Esophagus squamous epithelium (tissue), 5 donors: ENCODE measurements around the gene ITPK1. TPM values are rescaled to one million over a fixed set of nuclear protein-coding genes. Genes with fewer than 3 reads are reported as not detected.

Experiments used
- DNase-seq: peaks from one replicate; lab custom pipeline; 2025; lab: John Stamatoyannopoulos, UW
- H3K27ac ChIP-seq, 4 donors: fragments of 200-600 bp; sonication (generic); one replicate each; pipeline ENCODE4 v1.5.1; 2016 to 2019; ENCODE audit warnings: mild to moderate bottlenecking in 1 of 4
- H3K27me3 ChIP-seq, 4 donors: fragments of 200-600 bp; sonication (generic); 1 replicate in 3 of 4; 2 replicates in 1 of 4; pipeline versions ENCODE4 v1.5.1 to v1.6.0; 2017 to 2021; ENCODE audit warnings: antibody characterized with exemption in 1 of 4
- H3K36me3 ChIP-seq, 3 donors: fragments of 200-600 bp; sonication (generic); one replicate each; pipeline ENCODE4 v1.5.1; 2016 to 2019
- H3K4me1 ChIP-seq, 3 donors: fragments of 200-600 bp; sonication (generic); one replicate each; pipeline ENCODE4 v1.5.1; 2017 to 2019
- H3K4me3 ChIP-seq, 4 donors: fragments of 200-600 bp; sonication (generic); 1 replicate in 3 of 4; 2 replicates in 1 of 4; pipeline ENCODE4 v1.5.1; 2016 to 2019; ENCODE audit warnings: mild to moderate bottlenecking in 2 of 4, moderate library complexity in 1 of 4
- H3K9me3 ChIP-seq, 3 donors: fragments of 200-600 bp; sonication (generic); one replicate each; pipeline ENCODE4 v1.5.1; 2016 to 2019
- CTCF ChIP-seq, 6 experiments: fragments of 450-650 bp in 4 of 6; fragments of 200-600 bp in 2 of 6; sonication (generic) in 2 of 6; IDR thresholded peaks; one replicate each; pipeline ENCODE4 v1.5.1; 2016 to 2019; ENCODE audit warnings: antibody characterized with exemption in 6 of 6, mild to moderate bottlenecking in 4 of 6, moderate library complexity in 4 of 6
- POLR2A ChIP-seq, 4 donors: fragments of 450-650 bp; IDR thresholded peaks; one replicate each; pipeline ENCODE4 v1.6.1; 2017; ENCODE audit warnings: antibody characterized with exemption in 4 of 4, mild to moderate bottlenecking in 4 of 4, moderate library complexity in 3 of 4
- WGBS, 2 donors: methylation state at CpG; one replicate each; pipeline ENCODE4 v1.1.5; 2018; 5-methylcytosine and 5-hydroxymethylcytosine counted together
- intact Hi-C: fragments of 100-400 bp; cut with DNase I; formaldehyde crosslinking; loops from one replicate; pipeline ENCODE4 v1.15.0; 2022
- total RNA-seq, 4 donors: library from RNA; depleted of rRNA; stranded (reverse); fragments of >200 nt; gene quantifications; one replicate each; pipeline ENCODE4 v1.1.0, GENCODE V29; 2016
- donor health status: DM: yes; HTN: yes; CAD: no.

The ITPK1 gene
- total RNA-seq, 4 donors from 2014 or later: 14.2 to 34.5 (median 25.8) TPM

- WGBS, 2 donors: 85% methylated on average over 10 to 16 of the region's 17 CpGs
- no peak for TF ChIP-seq CTCF (IDR thresholded peaks at IDR 0.05)
- TF ChIP-seq POLR2A (IDR thresholded peaks at IDR 0.05): no peak
- Histone ChIP-seq H3K36me3 (no peaks in the 10 kb centered on the region), H3K4me1 (peaks cover 41 to 99% (median 63%) of the 10 kb centered on the region in 3 donors), H3K27me3 (no peaks in the 10 kb centered on the region), H3K27ac (peak overlapping the region in 2 of 4 donors; percentile 49 to 65), H3K9me3 (no peaks in the 10 kb centered on the region), H3K4me3 (no peak overlapping the region)
- no peak for DNase-seq
- intact Hi-C loops: no loop called here
These were observed 106.1 kb downstream of the ITPK1 start for GRCh38 chr14:93009471-93010129.

- Histone ChIP-seq H3K36me3 (no peaks in the 10 kb centered on the region), H3K27me3 (no peaks in the 10 kb centered on the region), H3K4me1 (peaks cover 48 to 99% (median 63%) of the 10 kb centered on the region in 3 donors), H3K9me3 (no peaks in the 10 kb centered on the region), H3K27ac (peak overlapping the region in 3 of 4 donors; percentile 46 to 68 (median 65)), H3K4me3 (no peak overlapping the region)
- DNase-seq: no peak
- no peak for TF ChIP-seq POLR2A (IDR thresholded peaks at IDR 0.05)
- TF ChIP-seq CTCF (IDR thresholded peaks at IDR 0.05): no peak
- WGBS, 2 donors: 52 to 59% methylated on average over 7 of the region's 9 CpGs
- intact Hi-C loops: no loop called here
These were observed 107.3 kb downstream of the ITPK1 start for GRCh38 chr14:93008381-93008780.

GRCh38 chr14:93007225-93007997, 108.3 kb downstream of the ITPK1 start:
- H3K36me3 ChIP-seq: no peaks in the 10 kb centered on the region
- TF ChIP-seq CTCF (IDR thresholded peaks at IDR 0.05): no peak
- TF ChIP-seq POLR2A (IDR thresholded peaks at IDR 0.05): no peak
- no peak overlapping the region for H3K4me3 ChIP-seq
- intact Hi-C loops: no loop called here
- WGBS, 2 donors: 60 to 64% methylated on average over 5 to 9 of the region's 15 CpGs
- no peaks in the 10 kb centered on the region for H3K27me3 ChIP-seq
- H3K9me3 ChIP-seq: no peaks in the 10 kb centered on the region
- H3K4me1 ChIP-seq: peaks cover 45 to 99% (median 53%) of the 10 kb centered on the region in 3 donors
- no peak for DNase-seq
- peak overlapping the region in 3 of 4 donors; percentile 46 to 68 (median 65) for H3K27ac ChIP-seq

GRCh38 chr14:93006567-93007051, 109.1 kb downstream of the ITPK1 start:
- Histone ChIP-seq H3K4me1 (peaks cover 45 to 93% (median 53%) of the 10 kb centered on the region in 3 donors), H3K27ac (peak overlapping the region in 3 of 4 donors; percentile 46 to 68 (median 65)), H3K27me3 (no peaks in the 10 kb centered on the region), H3K4me3 (no peak overlapping the region), H3K36me3 (no peaks in the 10 kb centered on the region), H3K9me3 (no peaks in the 10 kb centered on the region)
- intact Hi-C loops: no loop called here
- WGBS, 2 donors: 75% methylated on average over 3 of the region's 6 CpGs; no CpG with 5 or more reads in 1 of the 2 donors
- DNase-seq: no peak
- TF ChIP-seq POLR2A (IDR thresholded peaks at IDR 0.05): no peak
- TF ChIP-seq CTCF (IDR thresholded peaks at IDR 0.05): no peak

GRCh38 chr14:93005838-93006237, 109.9 kb downstream of the ITPK1 start:
- no peaks in the 10 kb centered on the region for H3K27me3 ChIP-seq
- 5 to 61% methylated on average over 3 to 8 of the region's 8 CpGs for WGBS, 2 donors
- peaks cover 45 to 85% (median 53%) of the 10 kb centered on the region in 3 donors for H3K4me1 ChIP-seq
- TF ChIP-seq POLR2A (IDR thresholded peaks at IDR 0.05) (no peak), CTCF (IDR thresholded peaks at IDR 0.05) (no peak)
- H3K9me3 ChIP-seq: no peaks in the 10 kb centered on the region
- no peak for DNase-seq
- no peaks in the 10 kb centered on the region for H3K36me3 ChIP-seq
- peak overlapping the region in 3 of 4 donors; percentile 46 to 68 (median 65) for H3K27ac ChIP-seq
- H3K4me3 ChIP-seq: no peak overlapping the region
- intact Hi-C loops: no loop called here
